Caco-2 (cell line): ENCODE results near the gene SOCS1. TPM values are rescaled to one million over a fixed set of nuclear protein-coding genes. Genes with fewer than 3 reads are reported as not detected.

Experiments
- BruUV-seq: library from RNA; stranded (reverse); fragments of 400-500 nt; replicated peaks from 2 replicates; lab custom pipeline; 2021; lab: Mats Ljungman, UMichigan
- CTCF ChIA-PET: fragments of 300-600 bp; sonication (Branson Sonifier 250); formaldehyde crosslinking; loops from one replicate; lab custom pipeline; 2022; ENCODE audit warnings: antibody characterized with exemption; lab: Charles Lee
- POLR2A ChIA-PET: fragments of 300-600 bp; sonication (Branson Sonifier 250); formaldehyde crosslinking; loops from one replicate; lab custom pipeline; 2022; ENCODE audit warnings: antibody characterized with exemption; lab: Charles Lee
- DNase-seq, 2 experiments: peaks; one replicate each; pipeline versions ENCODE4 v3.0.0 to v3.0.0-alpha.2; 2020 to 2022
- H3K27me3 ChIP-seq: replicated peaks from 2 replicates; pipeline ENCODE4 v1.6.0; 2011; ENCODE audit warnings: low read length; ENCODE audit not compliant: control insufficient read depth, insufficient read depth
- H3K36me3 ChIP-seq: 2 replicates; pipeline ENCODE4 v1.5.1; 2011; ENCODE audit warnings: low read length; ENCODE audit not compliant: control insufficient read depth, insufficient read depth
- H3K4me1 ChIP-seq: fragments of 250-450 bp; sonication (Bioruptor Pico); 2 replicates; pipeline ENCODE4 v1.5.1; 2020; ENCODE audit warnings: mild to moderate bottlenecking
- H3K4me3 ChIP-seq: 2 replicates; pipeline ENCODE4 v1.5.1; 2011; ENCODE audit warnings: low read depth, mild to moderate bottlenecking, control low read depth, low read length
- H3K9me3 ChIP-seq: fragments of 250-450 bp; sonication (Bioruptor Pico); 2 replicates; pipeline ENCODE4 v1.5.1; 2020; ENCODE audit warnings: mild to moderate bottlenecking, moderate library complexity
- H3K27ac Mint-ChIP-seq: one replicate; pipeline ENCODE4 v1.8.0; 2022; ENCODE audit warnings: mixed read lengths; ENCODE audit not compliant: unreplicated experiment
- H3K27me3 Mint-ChIP-seq: one replicate; pipeline ENCODE4 v1.8.0; 2022; ENCODE audit warnings: mixed read lengths; ENCODE audit not compliant: insufficient read depth, unreplicated experiment
- H3K36me3 Mint-ChIP-seq: one replicate; pipeline ENCODE4 v1.8.0; 2022; ENCODE audit warnings: mild to moderate bottlenecking, mixed read lengths; ENCODE audit not compliant: insufficient read depth, unreplicated experiment
- H3K4me1 Mint-ChIP-seq: one replicate; pipeline ENCODE4 v1.8.0; 2022; ENCODE audit warnings: low read depth, mixed read lengths; ENCODE audit not compliant: unreplicated experiment
- H3K4me3 Mint-ChIP-seq: one replicate; pipeline ENCODE4 v1.8.0; 2022; ENCODE audit warnings: mild to moderate bottlenecking, moderate library complexity, mixed read lengths; ENCODE audit not compliant: unreplicated experiment
- H3K9me3 Mint-ChIP-seq: one replicate; pipeline ENCODE4 v1.8.0; 2022; ENCODE audit warnings: mixed read lengths; ENCODE audit not compliant: unreplicated experiment
- CTCF ChIP-seq, 2 experiments: fragments of 200-600 bp in 1 of 2; IDR thresholded peaks; 1 replicate in 1 of 2; 2 replicates in 1 of 2; pipeline versions ENCODE4 v1.5.1 to v1.8.0; 2011 to 2022; ENCODE audit warnings: antibody characterized with exemption in 1 of 2, control low read depth in 1 of 2, inconsistent platforms in 1 of 2, low read depth in 1 of 2, low read length in 1 of 2, mild to moderate bottlenecking in 1 of 2, moderate library complexity in 1 of 2; ENCODE audit not compliant: insufficient read depth in 1 of 2, severe bottlenecking in 1 of 2, unreplicated experiment in 1 of 2
- intact Hi-C: fragments of 100-400 bp; cut with micrococcal nuclease; formaldehyde crosslinking; loops from one replicate; pipeline ENCODE4 v1.10.0; 2022; ENCODE audit not compliant: unreplicated experiment
- total RNA-seq: library from RNA; stranded (reverse); gene quantifications from 2 replicates; pipeline ENCODE4 v1.2.3, GENCODE V29; 2022

Gene SOCS1
- total RNA-seq, 1 experiment from 2014 or later = 13.2 TPM

- no peaks in the 10 kb centered on the region for H3K27me3 Mint-ChIP-seq
- H3K36me3 Mint-ChIP-seq = peaks cover 51% of the 10 kb centered on the region
- ChIA-PET POLR2A (interaction anchor here (0.6 to 3.6 kb wide), 4 partner anchors 26 to 283 kb away, joined by 3 to 21 read pairs (median 6); no protein-coding TSS in a partner anchor), CTCF (interaction anchor here (1.2 to 2.0 kb wide), 8 partner anchors 30 to 286 kb away, joined by 3 to 23 read pairs (median 8); no protein-coding TSS in a partner anchor)
- no peak for DNase-seq
- Histone ChIP-seq H3K9me3 (no peaks in the 10 kb centered on the region), H3K27me3 (no peaks in the 10 kb centered on the region), H3K36me3 (no peaks in the 10 kb centered on the region), H3K4me3 (peak overlapping the region; percentile 81), H3K4me1 (peaks cover 9% of the 10 kb centered on the region)
- peak overlapping the region; percentile 97 for H3K4me3 Mint-ChIP-seq
- intact Hi-C loops = loop anchor here (10.0 kb wide), 1 partner anchor 149 kb away; no protein-coding TSS in a partner anchor
- H3K4me1 Mint-ChIP-seq = peaks cover 7% of the 10 kb centered on the region
- TF ChIP-seq CTCF (IDR thresholded peaks at IDR 0.05; ENCODE audit: insufficient read depth in 1 of 2, low read depth in 1 of 2, low read length in 1 of 2, severe bottlenecking in 1 of 2, unreplicated experiment in 1 of 2) = no peak
- TSS peak; percentile 45 for BruUV-seq
- peak overlapping the region; percentile 67 for H3K27ac Mint-ChIP-seq
- H3K9me3 Mint-ChIP-seq = no peaks in the 10 kb centered on the region
Measured at GRCh38 chr16:11253995-11254912, 1.8 kb downstream of the SOCS1 start.

GRCh38 chr16:11253009-11253994 lies 2.7 kb downstream of the SOCS1 start:
- H3K4me1 ChIP-seq = peaks cover 8% of the 10 kb centered on the region
- no peaks in the 10 kb centered on the region for H3K27me3 ChIP-seq
- H3K4me1 Mint-ChIP-seq = peaks cover 7% of the 10 kb centered on the region
- H3K4me3 Mint-ChIP-seq = peak overlapping the region; percentile 20
- peaks cover 53% of the 10 kb centered on the region for H3K36me3 Mint-ChIP-seq
- DNase-seq = no peak
- ChIA-PET POLR2A (interaction anchor here (0.6 to 0.7 kb wide), 2 partner anchors 86 to 130 kb away, joined by 5 to 6 read pairs; no protein-coding TSS in a partner anchor), CTCF (no interaction called here)
- TF ChIP-seq CTCF (IDR thresholded peaks at IDR 0.05; ENCODE audit: insufficient read depth in 1 of 2, low read depth in 1 of 2, low read length in 1 of 2, severe bottlenecking in 1 of 2, unreplicated experiment in 1 of 2) = no peak
- no TSS peak for BruUV-seq
- H3K36me3 ChIP-seq = no peaks in the 10 kb centered on the region
- intact Hi-C loops = loop anchor here (10.0 kb wide), 1 partner anchor 149 kb away; no protein-coding TSS in a partner anchor
- no peak overlapping the region for H3K4me3 ChIP-seq
- H3K27ac Mint-ChIP-seq = no peak overlapping the region
- H3K9me3 Mint-ChIP-seq = no peaks in the 10 kb centered on the region
- H3K27me3 Mint-ChIP-seq = no peaks in the 10 kb centered on the region
- H3K9me3 ChIP-seq = no peaks in the 10 kb centered on the region
